Bronchial epithelial cell (primary cell): ENCODE results near the gene TUBGCP3. TPM values are rescaled to one million over a fixed set of nuclear protein-coding genes. Genes with fewer than 3 reads are reported as not detected.

Experiments used
- DNase-seq: peaks from one replicate; pipeline ENCODE4 v3.0.0-alpha.2; 2010; ENCODE audit warnings: low read depth
- FAIRE-seq: peaks from 2 replicates; lab custom pipeline; 2011; peaks lifted over from hg19 to GRCh38; lab: Jason Lieb, UNC
- H3K27me3 ChIP-seq: 2 replicates; pipeline ENCODE4 v1.5.1; 2011; ENCODE audit warnings: low read length; ENCODE audit not compliant: control insufficient read depth, insufficient read depth
- H3K36me3 ChIP-seq: 2 replicates; pipeline ENCODE4 v1.5.1; 2011; ENCODE audit warnings: low read length; ENCODE audit not compliant: control insufficient read depth, insufficient read depth
- H3K4me3 ChIP-seq: 2 replicates; pipeline ENCODE4 v1.5.1; 2011; ENCODE audit warnings: mild to moderate bottlenecking, low read depth, low read length, control low read depth
- total RNA-seq: library from RNA; depleted of rRNA; stranded (reverse); fragments of >200 nt; gene quantifications from 2 replicates; pipeline ENCODE4 v1.2.1, GENCODE V29; 2014
- TF ChIP-seq, protein P1 (sequence below): IDR thresholded peaks from 2 replicates; pipeline ENCODE4 v1.5.1; 2011; ENCODE audit warnings: mild to moderate bottlenecking, moderate library complexity, low read length, control low read depth, inconsistent platforms; ENCODE audit not compliant: insufficient read depth, severe bottlenecking

TUBGCP3 gene
- total RNA-seq, 1 donor from 2014 or later, result 17.6 TPM

DNA sequence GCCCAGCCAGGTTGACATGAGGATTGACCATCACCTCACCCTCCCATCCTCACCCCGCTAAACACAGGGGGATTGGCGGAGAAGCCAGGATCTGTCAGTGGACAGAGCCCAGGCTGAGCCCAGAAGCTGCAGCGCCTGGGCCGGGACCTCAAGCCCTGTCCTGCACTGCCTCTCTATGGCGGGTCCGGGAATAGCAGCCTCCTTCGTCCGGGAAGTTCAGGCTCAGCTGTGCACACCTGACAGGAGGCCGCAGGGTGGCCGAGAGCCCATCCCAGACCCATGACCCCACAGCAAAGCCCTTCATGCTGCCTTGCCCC is 144.0 kb downstream of the TUBGCP3 start:
- FAIRE-seq, result no peak
- TF ChIP-seq, protein P1, sequence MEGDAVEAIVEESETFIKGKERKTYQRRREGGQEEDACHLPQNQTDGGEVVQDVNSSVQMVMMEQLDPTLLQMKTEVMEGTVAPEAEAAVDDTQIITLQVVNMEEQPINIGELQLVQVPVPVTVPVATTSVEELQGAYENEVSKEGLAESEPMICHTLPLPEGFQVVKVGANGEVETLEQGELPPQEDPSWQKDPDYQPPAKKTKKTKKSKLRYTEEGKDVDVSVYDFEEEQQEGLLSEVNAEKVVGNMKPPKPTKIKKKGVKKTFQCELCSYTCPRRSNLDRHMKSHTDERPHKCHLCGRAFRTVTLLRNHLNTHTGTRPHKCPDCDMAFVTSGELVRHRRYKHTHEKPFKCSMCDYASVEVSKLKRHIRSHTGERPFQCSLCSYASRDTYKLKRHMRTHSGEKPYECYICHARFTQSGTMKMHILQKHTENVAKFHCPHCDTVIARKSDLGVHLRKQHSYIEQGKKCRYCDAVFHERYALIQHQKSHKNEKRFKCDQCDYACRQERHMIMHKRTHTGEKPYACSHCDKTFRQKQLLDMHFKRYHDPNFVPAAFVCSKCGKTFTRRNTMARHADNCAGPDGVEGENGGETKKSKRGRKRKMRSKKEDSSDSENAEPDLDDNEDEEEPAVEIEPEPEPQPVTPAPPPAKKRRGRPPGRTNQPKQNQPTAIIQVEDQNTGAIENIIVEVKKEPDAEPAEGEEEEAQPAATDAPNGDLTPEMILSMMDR, result peak; percentile 94
- DNase-seq, result peak; percentile 11

DNA sequence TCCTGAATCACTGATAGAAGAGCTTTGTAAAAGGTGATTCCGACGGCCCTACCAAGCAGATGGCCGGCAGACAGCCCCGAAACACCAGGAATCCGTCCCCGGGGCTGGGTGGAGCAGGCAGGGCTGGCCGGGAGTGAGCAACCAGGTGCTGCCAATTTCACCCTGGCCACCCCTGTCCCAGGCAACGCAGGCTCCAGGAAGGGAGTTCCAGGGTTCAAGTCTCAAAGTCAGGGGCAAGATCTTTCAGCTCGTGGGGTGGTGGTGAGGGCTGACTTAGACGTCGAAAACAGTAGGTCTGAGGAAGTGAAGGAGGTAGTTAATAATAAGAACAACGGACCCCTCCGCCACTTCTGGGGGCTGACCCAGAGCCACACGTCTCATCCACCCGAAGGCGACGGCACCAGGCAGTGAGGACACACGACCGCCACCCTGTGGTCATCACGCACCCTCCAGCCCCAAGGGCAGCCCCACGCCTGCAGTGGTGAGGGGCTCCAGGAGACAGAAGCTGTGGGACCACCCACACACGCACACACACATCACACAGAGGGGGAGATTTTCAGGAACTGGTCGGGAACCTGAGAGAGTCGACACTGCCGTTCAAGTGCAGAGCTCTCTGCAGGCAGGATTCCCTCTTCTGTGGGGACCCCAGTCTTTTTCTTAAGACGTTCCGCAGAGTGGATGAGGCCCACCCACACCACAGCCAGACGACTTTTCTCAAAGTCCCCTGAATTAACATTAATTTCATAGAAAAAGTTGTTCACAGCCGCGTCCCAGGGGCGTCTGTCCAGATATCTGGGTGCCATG is 144.6 kb downstream of the TUBGCP3 start:
- H3K4me3 ChIP-seq, result no peak overlapping the region
- DNase-seq (no peak), FAIRE-seq (no peak)
- H3K27me3 ChIP-seq, result no peaks in the 10 kb centered on the region
- TF ChIP-seq, protein P1, result peak; percentile 39
- H3K36me3 ChIP-seq, result no peaks in the 10 kb centered on the region

More for the DNA sequence above, 144.0 kb downstream of the TUBGCP3 start:
- Histone ChIP-seq H3K36me3 (no peaks in the 10 kb centered on the region), H3K27me3 (no peaks in the 10 kb centered on the region), H3K4me3 (no peak overlapping the region)

DNA sequence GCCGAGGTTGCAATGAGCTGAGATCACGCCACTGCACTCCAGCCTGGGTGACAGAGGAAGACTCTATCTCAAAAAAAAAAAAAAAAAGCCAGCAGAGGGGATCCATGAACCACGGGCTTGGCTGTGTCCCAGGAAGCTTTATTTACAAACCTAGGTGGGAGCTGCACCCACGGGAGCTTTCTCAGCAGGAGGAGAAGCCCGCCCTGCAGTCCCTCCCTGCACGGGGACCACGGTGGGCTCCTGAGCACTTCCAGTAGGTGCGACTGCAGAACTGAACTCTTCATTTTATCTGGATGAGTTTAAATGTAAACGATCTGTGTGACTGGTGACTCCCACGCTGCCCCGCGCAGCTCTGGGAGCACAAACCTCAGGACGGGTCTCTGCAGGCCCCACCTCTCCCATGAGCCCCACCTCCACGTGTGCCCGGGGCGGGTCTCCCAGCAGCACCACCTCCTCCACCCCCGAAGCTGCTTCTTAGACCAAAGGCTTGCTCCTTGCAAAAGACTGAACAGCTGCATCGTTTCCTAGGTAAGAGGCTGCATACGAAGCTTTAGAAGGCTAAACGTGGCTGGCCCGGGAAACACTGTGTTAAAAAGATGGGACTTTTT is 145.4 kb downstream of the TUBGCP3 start:
- Histone ChIP-seq H3K27me3 (no peaks in the 10 kb centered on the region), H3K4me3 (no peak overlapping the region), H3K36me3 (no peaks in the 10 kb centered on the region)
- peak; percentile 9 for DNase-seq
- TF ChIP-seq, protein P1, result no peak
- no peak for FAIRE-seq

DNA sequence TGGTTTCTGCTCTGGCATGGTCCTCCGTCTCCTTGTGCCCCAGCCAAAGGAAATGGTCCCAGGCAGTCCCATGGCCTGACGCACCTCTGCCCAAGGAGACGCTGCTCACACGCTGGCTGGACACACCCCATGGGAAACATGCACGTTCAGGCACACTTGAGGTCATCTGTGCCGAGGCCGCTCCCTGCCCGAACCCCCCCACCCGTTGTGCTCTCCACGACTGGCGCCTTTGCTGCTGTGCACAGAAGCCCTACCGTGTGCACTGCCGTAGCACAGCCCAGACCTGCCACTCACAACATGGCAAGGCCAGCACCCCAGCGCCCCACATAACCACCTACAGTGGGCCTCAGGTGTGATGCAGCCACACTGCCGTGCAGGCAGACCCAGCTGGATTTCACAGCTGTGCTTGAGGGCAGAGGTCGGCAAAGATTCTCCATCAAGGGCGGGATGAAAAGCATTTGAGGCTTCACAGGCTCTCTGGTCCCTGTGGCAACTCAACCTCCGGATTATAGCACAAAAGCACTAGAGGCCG is 146.1 kb downstream of the TUBGCP3 start:
- no peak for DNase-seq
- H3K27me3 ChIP-seq, result no peaks in the 10 kb centered on the region
- FAIRE-seq, result no peak
- H3K36me3 ChIP-seq, result no peaks in the 10 kb centered on the region
- H3K4me3 ChIP-seq, result no peak overlapping the region
- TF ChIP-seq, protein P1, result no peak

DNA sequence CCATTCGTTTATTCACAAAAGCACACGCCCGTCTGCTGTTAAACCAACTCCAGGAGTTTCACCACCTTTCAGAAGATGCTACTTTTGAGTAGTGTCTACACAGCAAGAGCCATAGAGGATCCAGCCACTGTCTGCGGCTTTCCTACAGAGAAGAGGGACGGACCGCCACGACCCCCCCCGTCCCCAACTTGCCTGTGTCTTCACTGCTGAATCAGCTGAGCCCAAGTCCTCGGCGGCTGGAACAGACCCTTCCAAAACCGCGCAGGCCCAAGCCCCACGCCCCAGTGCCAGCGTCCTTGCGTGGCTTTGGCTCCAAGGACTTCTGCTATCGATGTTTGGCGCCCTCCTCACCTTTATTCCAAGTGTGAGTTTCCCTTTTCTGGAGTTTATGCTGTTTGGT is 146.7 kb downstream of the TUBGCP3 start:
- FAIRE-seq, result no peak
- TF ChIP-seq, protein P1, result no peak
- Histone ChIP-seq H3K27me3 (no peaks in the 10 kb centered on the region), H3K36me3 (no peaks in the 10 kb centered on the region), H3K4me3 (no peak overlapping the region)
- no peak for DNase-seq
